ENCODE data around the gene FGFR1OP2.

DNA sequence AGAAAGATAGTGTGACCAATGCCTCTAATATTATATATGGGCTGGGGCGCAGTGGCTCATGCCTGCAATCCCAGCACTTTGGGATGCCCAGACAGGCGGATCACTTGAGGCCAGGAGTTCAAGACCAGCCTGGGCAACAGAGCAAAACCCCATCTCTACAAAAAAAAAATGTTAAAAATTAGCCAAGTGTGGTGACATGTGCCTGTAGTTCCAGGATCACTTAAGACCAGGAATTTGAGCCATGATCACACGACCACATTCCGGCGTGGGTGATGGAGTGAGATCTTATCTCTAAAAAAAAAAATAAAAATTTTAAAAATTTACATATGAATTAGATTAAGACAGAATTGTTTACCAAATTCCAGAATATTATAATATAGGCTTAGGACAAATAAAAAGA is 63.9 kb downstream of the FGFR1OP2 start:
- TF ChIP-seq POLR2A (IDR thresholded peaks at IDR 0.05; ENCODE audit: low read length): no peak
- no peak for TF ChIP-seq GATA1 (IDR thresholded peaks at IDR 0.05; ENCODE audit: low read depth, low read length)
